Measurements from ENCODE around the gene CAMK2D. TPM values are rescaled to one million over a fixed set of nuclear protein-coding genes. Genes with fewer than 3 reads are reported as not detected.

The CAMK2D gene
- total RNA-seq, 1 experiment from 2014 or later, result 9.0 TPM

- no peak overlapping the region for H2BK12ac ChIP-seq (ENCODE audit: insufficient read length, low read depth, low read length)
- H3K79me2 ChIP-seq (ENCODE audit: insufficient read depth, low read length), result no peaks in the 10 kb centered on the region
- H3K79me1 ChIP-seq (ENCODE audit: insufficient read depth, low read depth, low read length, poor library complexity, severe bottlenecking), result no peaks in the 10 kb centered on the region
- Mint-ChIP-seq H3K9me3 (no peaks in the 10 kb centered on the region; a peak in 2 of 5 replicates), H3K4me3 (peak overlapping the region; percentile 92 to 96), H3K36me3 (ENCODE audit: insufficient read depth in 1 of 3, low read depth in 3 of 3) (no peaks in the 10 kb centered on the region), H3K4me1 (peaks cover 19 to 21% of the 10 kb centered on the region in 2 experiments), H3K27ac (peak overlapping the region; percentile 98 to 99 (median 99)), H3K27me3 (ENCODE audit: low read depth) (peaks cover 15% of the 10 kb centered on the region)
- H2AFZ ChIP-seq (ENCODE audit: low read length), result no peak overlapping the region
- no peaks in the 10 kb centered on the region for H4K20me1 ChIP-seq (ENCODE audit: control insufficient read depth, insufficient read depth, insufficient read length)
- peak overlapping the region; percentile 4; the same call in 1 of the 2 replicates for H3K14ac ChIP-seq (ENCODE audit: insufficient read depth, low read length)
- no peak overlapping the region for H2BK15ac ChIP-seq (ENCODE audit: low read depth, low read length)
- peak overlapping the region; percentile 93 for H3K27ac ChIP-seq (ENCODE audit: insufficient read length, low read depth, low read length)
- no peak overlapping the region for H4K8ac ChIP-seq (replicated peaks; ENCODE audit: insufficient read length, low read depth, low read length)
- peak overlapping the region; percentile 66 for H3K9ac ChIP-seq (ENCODE audit: extremely low read depth, insufficient read length, low read length)
- H2BK120ac ChIP-seq (ENCODE audit: low read depth, low read length, poor library complexity, severe bottlenecking), result no peak overlapping the region
- H3K4ac ChIP-seq (ENCODE audit: low read depth, low read length), result no peak overlapping the region
- no peak overlapping the region for H3K23ac ChIP-seq (ENCODE audit: insufficient read length, low read depth, low read length)
- no peak overlapping the region for H3K56ac ChIP-seq (ENCODE audit: insufficient read length, low read depth, low read length)
- no peaks in the 10 kb centered on the region for H3K9me3 ChIP-seq (ENCODE audit: control insufficient read depth, low read depth, low read length)
- H2BK20ac ChIP-seq (ENCODE audit: low read depth, low read length, poor library complexity, severe bottlenecking), result no peak overlapping the region
- no peak overlapping the region for H3T11ph ChIP-seq (ENCODE audit: low read length)
- TF ChIP-seq, protein P1, sequence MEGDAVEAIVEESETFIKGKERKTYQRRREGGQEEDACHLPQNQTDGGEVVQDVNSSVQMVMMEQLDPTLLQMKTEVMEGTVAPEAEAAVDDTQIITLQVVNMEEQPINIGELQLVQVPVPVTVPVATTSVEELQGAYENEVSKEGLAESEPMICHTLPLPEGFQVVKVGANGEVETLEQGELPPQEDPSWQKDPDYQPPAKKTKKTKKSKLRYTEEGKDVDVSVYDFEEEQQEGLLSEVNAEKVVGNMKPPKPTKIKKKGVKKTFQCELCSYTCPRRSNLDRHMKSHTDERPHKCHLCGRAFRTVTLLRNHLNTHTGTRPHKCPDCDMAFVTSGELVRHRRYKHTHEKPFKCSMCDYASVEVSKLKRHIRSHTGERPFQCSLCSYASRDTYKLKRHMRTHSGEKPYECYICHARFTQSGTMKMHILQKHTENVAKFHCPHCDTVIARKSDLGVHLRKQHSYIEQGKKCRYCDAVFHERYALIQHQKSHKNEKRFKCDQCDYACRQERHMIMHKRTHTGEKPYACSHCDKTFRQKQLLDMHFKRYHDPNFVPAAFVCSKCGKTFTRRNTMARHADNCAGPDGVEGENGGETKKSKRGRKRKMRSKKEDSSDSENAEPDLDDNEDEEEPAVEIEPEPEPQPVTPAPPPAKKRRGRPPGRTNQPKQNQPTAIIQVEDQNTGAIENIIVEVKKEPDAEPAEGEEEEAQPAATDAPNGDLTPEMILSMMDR (conservative IDR thresholded peaks at IDR 0.05), result no peak
- H3K4me2 ChIP-seq (ENCODE audit: insufficient read depth, insufficient read length, low read length), result peak overlapping the region; percentile 95
- no CpG with 5 or more reads among the region's 6 CpGs for WGBS (ENCODE audit: extremely low coverage, insufficient read length, low lambda C conversion rate)
- no peak overlapping the region for H4K91ac ChIP-seq (ENCODE audit: insufficient read length, low read depth, low read length)
- H4K5ac ChIP-seq (ENCODE audit: insufficient read length, low read depth, low read length), result no peak overlapping the region
- H3K18ac ChIP-seq (ENCODE audit: insufficient read length, low read depth, low read length), result peak overlapping the region; percentile 39
- no peak overlapping the region for H2BK5ac ChIP-seq (ENCODE audit: insufficient read length, low read length)
- no peak overlapping the region for H2AK5ac ChIP-seq (ENCODE audit: insufficient read length, low read length)
- DNase-seq, result no peak
- H3K23me2 ChIP-seq (ENCODE audit: insufficient read length, low read depth, low read length, poor library complexity, severe bottlenecking), result peaks cover 25% of the 10 kb centered on the region
- H3K27me3 ChIP-seq (ENCODE audit: insufficient read depth, low read length), result peaks cover 8% of the 10 kb centered on the region; the same call in 1 of the 2 replicates
- H3K4me1 ChIP-seq (ENCODE audit: insufficient read depth, low read length), result no peaks in the 10 kb centered on the region; the same call in 1 of the 2 replicates
Measured at GRCh38 chr4:113763029-113763285, 1.4 kb upstream of the CAMK2D start.
